ENCODE data around the gene EPHA6.

Gene EPHA6

GRCh38 chr3:97698691-97699090, 884.3 kb downstream of the EPHA6 start:
- no peak for TF ChIP-seq CTCF (IDR thresholded peaks at IDR 0.05; ENCODE audit: insufficient read depth, low read depth, low read length, missing control alignments)
- DNase-seq (ENCODE audit: low read depth): no peak
- H3K4me3 ChIP-seq (ENCODE audit: low read depth, low read length): no peak overlapping the region

- DNase-seq (ENCODE audit: low read depth): no peak
- H3K4me3 ChIP-seq (ENCODE audit: low read depth, low read length): no peak overlapping the region
- TF ChIP-seq CTCF (IDR thresholded peaks at IDR 0.05; ENCODE audit: insufficient read depth, low read depth, low read length, missing control alignments): no peak
Measured at GRCh38 chr3:97699889-97700288, 885.5 kb downstream of the EPHA6 start.

GRCh38 chr3:97705764-97706163, 891.4 kb downstream of the EPHA6 start:
- H3K4me3 ChIP-seq (ENCODE audit: low read depth, low read length): no peak overlapping the region
- no peak for TF ChIP-seq CTCF (IDR thresholded peaks at IDR 0.05; ENCODE audit: insufficient read depth, low read depth, low read length, missing control alignments)
- no peak for DNase-seq (ENCODE audit: low read depth)

- H3K4me3 ChIP-seq (ENCODE audit: low read depth, low read length): no peak overlapping the region
- no peak for DNase-seq (ENCODE audit: low read depth)
- no peak for TF ChIP-seq CTCF (IDR thresholded peaks at IDR 0.05; ENCODE audit: insufficient read depth, low read depth, low read length, missing control alignments)
Measured at GRCh38 chr3:97706226-97706625, 891.8 kb downstream of the EPHA6 start.

- DNase-seq (ENCODE audit: low read depth): no peak
- H3K4me3 ChIP-seq (ENCODE audit: low read depth, low read length): no peak overlapping the region
- no peak for TF ChIP-seq CTCF (IDR thresholded peaks at IDR 0.05; ENCODE audit: insufficient read depth, low read depth, low read length, missing control alignments)
Measured at GRCh38 chr3:97711654-97712053, 897.3 kb downstream of the EPHA6 start.

GRCh38 chr3:97712919-97713318, 898.5 kb downstream of the EPHA6 start:
- no peak for TF ChIP-seq CTCF (IDR thresholded peaks at IDR 0.05; ENCODE audit: insufficient read depth, low read depth, low read length, missing control alignments)
- DNase-seq (ENCODE audit: low read depth): no peak
- H3K4me3 ChIP-seq (ENCODE audit: low read depth, low read length): no peak overlapping the region

GRCh38 chr3:97713634-97714033, 899.2 kb downstream of the EPHA6 start:
- no peak for TF ChIP-seq CTCF (IDR thresholded peaks at IDR 0.05; ENCODE audit: insufficient read depth, low read depth, low read length, missing control alignments)
- no peak overlapping the region for H3K4me3 ChIP-seq (ENCODE audit: low read depth, low read length)
- no peak for DNase-seq (ENCODE audit: low read depth)

Measured in GM12865 (cell line).